GM12878 (cell line): ENCODE measurements around the gene RNF181. TPM values are rescaled to one million over a fixed set of nuclear protein-coding genes. Genes with fewer than 3 reads are reported as not detected.

ENCODE experiments used
- EGR1 ChIP-seq, 2 experiments: IDR thresholded peaks; 1 replicate in 1 of 2; 2 replicates in 1 of 2; pipeline ENCODE4 v1.6.1; 2011 to 2012; ENCODE audit warnings: low read depth in 2 of 2, low read length in 2 of 2, borderline replicate concordance in 1 of 2, mild to moderate bottlenecking in 1 of 2, moderate library complexity in 1 of 2
- HCFC1 ChIP-seq: fragments of 150-350 bp; IDR thresholded peaks from 2 replicates; pipeline ENCODE4 v1.6.1; 2014; ENCODE audit warnings: low read length
- MAX ChIP-seq: IDR thresholded peaks from 2 replicates; pipeline ENCODE4 v1.6.1; 2012; ENCODE audit warnings: low read depth, low read length, improper control_type of control experiment
- MEF2B ChIP-seq: fragments of 450-650 bp; IDR thresholded peaks from 2 replicates; pipeline ENCODE4 v1.6.1; 2018; ENCODE audit warnings: mild to moderate bottlenecking, moderate library complexity; ENCODE audit not compliant: partially characterized antibody, poor library complexity, severe bottlenecking
- MTA2 ChIP-seq: fragments of 450-650 bp; IDR thresholded peaks from 2 replicates; pipeline ENCODE4 v1.6.1; 2016; ENCODE audit warnings: low read depth, mild to moderate bottlenecking, moderate library complexity
- POU2F2 ChIP-seq: IDR thresholded peaks from 3 replicates; pipeline ENCODE4 v1.6.1; 2011; ENCODE audit warnings: low read depth, mild to moderate bottlenecking, low read length, borderline replicate concordance
- PRDM15 ChIP-seq: fragments of 450-650 bp; formaldehyde crosslinking; IDR thresholded peaks from 2 replicates; pipeline ENCODE4 v1.4.0; 2020; ENCODE audit warnings: mild to moderate bottlenecking, moderate library complexity
- SMC3 ChIP-seq: IDR thresholded peaks from 2 replicates; pipeline ENCODE4 v1.6.1; 2011; ENCODE audit warnings: low read length, improper control_type of control experiment, borderline replicate concordance
- SREBF1 ChIP-seq: IDR thresholded peaks from 2 replicates; pipeline ENCODE4 v1.6.1; 2012; ENCODE audit warnings: mild to moderate bottlenecking, low read length
- SUZ12 ChIP-seq: fragments of 200-600 bp; sonication (generic); IDR thresholded peaks from one replicate; pipeline ENCODE4 v1.6.1; 2018; ENCODE audit warnings: antibody characterized with exemption, mild to moderate bottlenecking; ENCODE audit not compliant: unreplicated experiment
- polyA plus RNA-seq, 11 experiments: library from polyadenylated mRNA; depleted of rRNA in 4 of 11; unstranded in 6 of 11; stranded (reverse) in 5 of 11; fragments of >200 nt; fragmentation: Nextera tagmentation in 4 of 11; fragmentation: Illumina TruSeq in 1 of 11; extraction: Ambion mirVana in 4 of 11; extraction: Trizol in 1 of 11; gene quantifications; 1 replicate in 1 of 11; 2 replicates in 10 of 11; pipeline versions ENCODE4 v1.2.1 to v1.2.3, GENCODE V29; 2011 to 2016; ENCODE audit warnings: inconsistent platforms in 2 of 11, missing spikeins in 2 of 11, low read depth in 1 of 11
- total RNA-seq, 4 experiments: library from RNA; depleted of rRNA in 3 of 4; stranded (reverse); fragments of >200 nt in 3 of 4; fragmentation: Illumina TruSeq in 1 of 4; extraction: Trizol in 1 of 4; gene quantifications; 2 replicates each; pipeline versions ENCODE4 v1.2.1 to v1.2.3, GENCODE V29; 2013 to 2021
- TF ChIP-seq, protein P1 (sequence below): fragments of 450-650 bp; IDR thresholded peaks from 2 replicates; pipeline ENCODE4 v1.6.1; 2017; ENCODE audit warnings: antibody characterized with exemption, mild to moderate bottlenecking, moderate library complexity

The RNF181 gene
- total and polyA plus RNA-seq, 10 of the 15 experiments (the other 5 are each of a cell fraction or from before 2014, with no cell fraction given) = 101 to 409 (median 213) TPM

DNA sequence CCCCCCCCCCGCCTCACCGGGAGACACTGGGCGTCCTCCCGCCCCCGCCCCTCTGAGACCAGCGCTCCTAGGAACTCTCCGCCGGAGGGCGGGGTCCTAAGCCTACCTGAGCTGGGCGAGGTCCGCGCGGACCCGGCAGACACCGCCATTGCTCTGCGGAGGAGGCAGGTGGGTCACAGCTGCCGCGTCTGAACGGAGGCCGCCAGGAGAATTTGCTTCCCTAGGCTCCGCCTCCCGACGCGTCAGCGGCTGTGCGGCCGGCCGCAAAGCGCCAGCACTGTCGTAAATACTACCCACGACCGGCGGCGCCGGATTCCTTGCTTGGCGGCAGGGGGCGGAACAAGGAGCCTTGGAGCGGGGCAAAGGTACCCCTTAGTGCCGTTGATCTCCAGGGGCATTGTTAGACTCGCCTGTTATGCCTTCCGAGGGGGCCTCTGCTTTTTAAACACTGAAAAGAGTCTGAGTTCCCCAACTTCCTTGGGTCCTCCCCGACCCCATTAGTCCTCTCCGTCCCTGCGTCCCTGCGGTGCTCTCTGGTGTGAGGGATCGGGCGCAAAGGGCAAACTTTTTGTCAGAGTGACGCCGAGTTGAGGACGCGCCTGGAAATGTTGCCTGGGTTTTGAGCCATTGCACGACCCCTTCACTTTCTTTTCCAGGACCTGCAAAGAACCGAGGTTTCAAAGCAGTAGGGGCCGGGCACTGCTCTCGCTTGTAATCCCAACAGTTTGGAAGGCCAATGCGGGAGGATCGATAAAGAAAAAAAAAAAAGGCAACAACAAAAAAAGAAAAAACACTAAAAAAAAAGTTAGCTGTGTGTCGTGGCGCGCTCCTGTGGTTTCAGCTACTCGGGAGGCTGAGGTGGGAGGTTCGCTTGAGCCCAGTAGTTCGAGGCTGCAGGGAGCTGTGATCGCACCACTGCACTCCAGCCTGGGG lies 34.0 kb upstream of the RNF181 start, which contains the start of gene GGCX (continued):
- no peak for TF ChIP-seq PRDM15 (CRISPR knock-in tag)
- TF ChIP-seq SREBF1 = no peak
- TF ChIP-seq MAX = no peak
- TF ChIP-seq MEF2B = no peak
- TF ChIP-seq, protein P1, sequence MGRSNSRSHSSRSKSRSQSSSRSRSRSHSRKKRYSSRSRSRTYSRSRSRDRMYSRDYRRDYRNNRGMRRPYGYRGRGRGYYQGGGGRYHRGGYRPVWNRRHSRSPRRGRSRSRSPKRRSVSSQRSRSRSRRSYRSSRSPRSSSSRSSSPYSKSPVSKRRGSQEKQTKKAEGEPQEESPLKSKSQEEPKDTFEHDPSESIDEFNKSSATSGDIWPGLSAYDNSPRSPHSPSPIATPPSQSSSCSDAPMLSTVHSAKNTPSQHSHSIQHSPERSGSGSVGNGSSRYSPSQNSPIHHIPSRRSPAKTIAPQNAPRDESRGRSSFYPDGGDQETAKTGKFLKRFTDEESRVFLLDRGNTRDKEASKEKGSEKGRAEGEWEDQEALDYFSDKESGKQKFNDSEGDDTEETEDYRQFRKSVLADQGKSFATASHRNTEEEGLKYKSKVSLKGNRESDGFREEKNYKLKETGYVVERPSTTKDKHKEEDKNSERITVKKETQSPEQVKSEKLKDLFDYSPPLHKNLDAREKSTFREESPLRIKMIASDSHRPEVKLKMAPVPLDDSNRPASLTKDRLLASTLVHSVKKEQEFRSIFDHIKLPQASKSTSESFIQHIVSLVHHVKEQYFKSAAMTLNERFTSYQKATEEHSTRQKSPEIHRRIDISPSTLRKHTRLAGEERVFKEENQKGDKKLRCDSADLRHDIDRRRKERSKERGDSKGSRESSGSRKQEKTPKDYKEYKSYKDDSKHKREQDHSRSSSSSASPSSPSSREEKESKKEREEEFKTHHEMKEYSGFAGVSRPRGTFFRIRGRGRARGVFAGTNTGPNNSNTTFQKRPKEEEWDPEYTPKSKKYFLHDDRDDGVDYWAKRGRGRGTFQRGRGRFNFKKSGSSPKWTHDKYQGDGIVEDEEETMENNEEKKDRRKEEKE = no peak
- TF ChIP-seq HCFC1 = peak; percentile 68
- 0 out of 2 replicates have a peak, but pooled peaks have one; percentile 32 for TF ChIP-seq MTA2
- TF ChIP-seq EGR1 (IDR thresholded peaks at IDR 0.05; ENCODE audit: borderline replicate concordance in 1 of 2, low read depth in 2 of 2, low read length in 2 of 2) = peak in 1 of 2 experiments; percentile 69; a peak in 1 of 3 replicates
- TF ChIP-seq SUZ12 = no peak
- no peak for TF ChIP-seq SMC3
- TF ChIP-seq POU2F2 = peak; percentile 77
- TF ChIP-seq, all 136 proteins: peak for 55
